Stomach (tissue), 9 donors: ENCODE data around the gene SULT2B1. TPM values are rescaled to one million over a fixed set of nuclear protein-coding genes. Genes with fewer than 3 reads are reported as not detected.

ENCODE experiments used
- DNase-seq, 2 donors: peaks; one replicate each; pipeline versions ENCODE4 v3.0.0 to v3.0.0-alpha.2; 2013 to 2019
- H3K27ac ChIP-seq, 5 donors: fragments of 200-600 bp in 4 of 5; sonication (generic) in 4 of 5; one replicate each; pipeline ENCODE4 v1.5.1; 2013 to 2019; ENCODE audit warnings: mild to moderate bottlenecking in 1 of 5, moderate library complexity in 1 of 5
- H3K27me3 ChIP-seq, 3 donors: fragments of 200-600 bp; sonication (generic); one replicate each; pipeline ENCODE4 v1.5.1; 2017 to 2019; ENCODE audit warnings: mixed run types in 1 of 3
- H3K36me3 ChIP-seq, 4 donors: fragments of 200-600 bp; sonication (generic); 1 replicate in 3 of 4; 2 replicates in 1 of 4; pipeline ENCODE4 v1.5.1; 2016 to 2019
- H3K4me1 ChIP-seq, 4 donors: fragments of 200-600 bp; sonication (generic); one replicate each; pipeline ENCODE4 v1.5.1; 2016 to 2019
- H3K4me3 ChIP-seq, 4 donors: fragments of 200-600 bp; sonication (generic) in 3 of 4; one replicate each; pipeline ENCODE4 v1.5.1; 2016 to 2019; ENCODE audit warnings: mild to moderate bottlenecking in 1 of 4
- H3K9me3 ChIP-seq, 4 donors: fragments of 200-600 bp; sonication (generic); one replicate each; pipeline ENCODE4 v1.5.1; 2016 to 2019
- EP300 ChIP-seq: sonication (generic); formaldehyde crosslinking; IDR thresholded peaks from one replicate; pipeline ENCODE4 v1.6.1; 2017; ENCODE audit warnings: antibody characterized with exemption
- POLR2A ChIP-seq, 4 donors: fragments of 450-650 bp; IDR thresholded peaks; one replicate each; pipeline ENCODE4 v1.6.1; 2016; ENCODE audit warnings: antibody characterized with exemption in 4 of 4, control low read depth in 2 of 4, mild to moderate bottlenecking in 1 of 4, moderate library complexity in 1 of 4
- POLR2AphosphoS5 ChIP-seq, 3 donors: sonication (generic); formaldehyde crosslinking; IDR thresholded peaks; one replicate each; pipeline ENCODE4 v1.6.1; 2016; ENCODE audit warnings: antibody characterized with exemption in 3 of 3
- WGBS, 5 donors: extraction: QIAGEN DNeasy Blood & Tissue Kit in 3 of 5; methylation state at CpG; one replicate each; pipeline versions ENCODE4 v1.1.5 to v1.1.7; 2013 to 2018; 5-methylcytosine and 5-hydroxymethylcytosine counted together
- intact Hi-C: fragments of 100-400 bp; cut with DNase I; formaldehyde crosslinking; loops from one replicate; pipeline ENCODE4 v1.15.1; 2023; ENCODE audit warnings: low total_unique reads
- polyA plus RNA-seq, 3 donors: library from polyadenylated mRNA; stranded (reverse); fragments of 200-250 nt; gene quantifications; one replicate each; pipeline ENCODE4 v1.2.3, GENCODE V29; 2013
- total RNA-seq, 5 donors: library from RNA; depleted of rRNA; stranded (reverse); fragments of >200 nt; gene quantifications; one replicate each; pipeline versions ENCODE4 v1.1.0 to v1.2.3, GENCODE V29; 2014 to 2016
- TF ChIP-seq, protein P1 (sequence below), 7 experiments: fragments of 450-650 bp in 4 of 7; fragments of 200-600 bp in 3 of 7; sonication (generic) in 3 of 7; IDR thresholded peaks; one replicate each; pipeline ENCODE4 v1.5.1; 2016 to 2019; ENCODE audit warnings: antibody characterized with exemption in 7 of 7, control low read depth in 2 of 7, mild to moderate bottlenecking in 1 of 7
- donor health status: healthy with polysubstance abuse.
- donor health status: Bipolar disorder and iron deficiency.
- donor health status: healthy.

The SULT2B1 gene
- total and polyA plus RNA-seq, 8 donors, result 2.0 to 46.8 (median 3.1) TPM; not detected in 3

- no peaks in the 10 kb centered on the region for H3K9me3 ChIP-seq
- H3K36me3 ChIP-seq, result no peaks in the 10 kb centered on the region
- intact Hi-C loops, result no loop called here
- no peak for DNase-seq
- TF ChIP-seq EP300, result no peak
- no peak for TF ChIP-seq POLR2AphosphoS5 (IDR thresholded peaks at IDR 0.05)
- TF ChIP-seq POLR2A (IDR thresholded peaks at IDR 0.05), result no peak
- TF ChIP-seq, protein P1, sequence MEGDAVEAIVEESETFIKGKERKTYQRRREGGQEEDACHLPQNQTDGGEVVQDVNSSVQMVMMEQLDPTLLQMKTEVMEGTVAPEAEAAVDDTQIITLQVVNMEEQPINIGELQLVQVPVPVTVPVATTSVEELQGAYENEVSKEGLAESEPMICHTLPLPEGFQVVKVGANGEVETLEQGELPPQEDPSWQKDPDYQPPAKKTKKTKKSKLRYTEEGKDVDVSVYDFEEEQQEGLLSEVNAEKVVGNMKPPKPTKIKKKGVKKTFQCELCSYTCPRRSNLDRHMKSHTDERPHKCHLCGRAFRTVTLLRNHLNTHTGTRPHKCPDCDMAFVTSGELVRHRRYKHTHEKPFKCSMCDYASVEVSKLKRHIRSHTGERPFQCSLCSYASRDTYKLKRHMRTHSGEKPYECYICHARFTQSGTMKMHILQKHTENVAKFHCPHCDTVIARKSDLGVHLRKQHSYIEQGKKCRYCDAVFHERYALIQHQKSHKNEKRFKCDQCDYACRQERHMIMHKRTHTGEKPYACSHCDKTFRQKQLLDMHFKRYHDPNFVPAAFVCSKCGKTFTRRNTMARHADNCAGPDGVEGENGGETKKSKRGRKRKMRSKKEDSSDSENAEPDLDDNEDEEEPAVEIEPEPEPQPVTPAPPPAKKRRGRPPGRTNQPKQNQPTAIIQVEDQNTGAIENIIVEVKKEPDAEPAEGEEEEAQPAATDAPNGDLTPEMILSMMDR (IDR thresholded peaks at IDR 0.05), result peak in 1 of 7 experiments; percentile 6
- peaks cover 0 to 25% (median 19%) of the 10 kb centered on the region in 4 donors for H3K4me1 ChIP-seq
- no peak overlapping the region for H3K4me3 ChIP-seq
- peaks cover 0 to 49% (median 0%) of the 10 kb centered on the region in 3 donors for H3K27me3 ChIP-seq
- WGBS, 5 donors, result 84 to 100% (median 91%) methylated on average over 1 of the region's 1 CpG
- no peak overlapping the region for H3K27ac ChIP-seq
These were observed 3.6 kb upstream of the SULT2B1 start for GRCh38 chr19:48548253-48548911.

- 62 to 78% (median 69%) methylated on average over 5 of the region's 5 CpGs for WGBS, 5 donors
- Histone ChIP-seq H3K9me3 (no peaks in the 10 kb centered on the region), H3K4me1 (peaks cover 5 to 30% (median 19%) of the 10 kb centered on the region in 4 donors), H3K27me3 (peaks cover 0 to 59% (median 0%) of the 10 kb centered on the region in 3 donors), H3K4me3 (no peak overlapping the region), H3K36me3 (no peaks in the 10 kb centered on the region), H3K27ac (no peak overlapping the region)
- TF ChIP-seq, protein P1 (IDR thresholded peaks at IDR 0.05), result no peak
- no peak for TF ChIP-seq EP300
- no peak for TF ChIP-seq POLR2AphosphoS5 (IDR thresholded peaks at IDR 0.05)
- no peak for TF ChIP-seq POLR2A (IDR thresholded peaks at IDR 0.05)
- intact Hi-C loops, result no loop called here
- no peak for DNase-seq
These were observed 2.6 kb upstream of the SULT2B1 start for GRCh38 chr19:48549380-48549779.

DNA sequence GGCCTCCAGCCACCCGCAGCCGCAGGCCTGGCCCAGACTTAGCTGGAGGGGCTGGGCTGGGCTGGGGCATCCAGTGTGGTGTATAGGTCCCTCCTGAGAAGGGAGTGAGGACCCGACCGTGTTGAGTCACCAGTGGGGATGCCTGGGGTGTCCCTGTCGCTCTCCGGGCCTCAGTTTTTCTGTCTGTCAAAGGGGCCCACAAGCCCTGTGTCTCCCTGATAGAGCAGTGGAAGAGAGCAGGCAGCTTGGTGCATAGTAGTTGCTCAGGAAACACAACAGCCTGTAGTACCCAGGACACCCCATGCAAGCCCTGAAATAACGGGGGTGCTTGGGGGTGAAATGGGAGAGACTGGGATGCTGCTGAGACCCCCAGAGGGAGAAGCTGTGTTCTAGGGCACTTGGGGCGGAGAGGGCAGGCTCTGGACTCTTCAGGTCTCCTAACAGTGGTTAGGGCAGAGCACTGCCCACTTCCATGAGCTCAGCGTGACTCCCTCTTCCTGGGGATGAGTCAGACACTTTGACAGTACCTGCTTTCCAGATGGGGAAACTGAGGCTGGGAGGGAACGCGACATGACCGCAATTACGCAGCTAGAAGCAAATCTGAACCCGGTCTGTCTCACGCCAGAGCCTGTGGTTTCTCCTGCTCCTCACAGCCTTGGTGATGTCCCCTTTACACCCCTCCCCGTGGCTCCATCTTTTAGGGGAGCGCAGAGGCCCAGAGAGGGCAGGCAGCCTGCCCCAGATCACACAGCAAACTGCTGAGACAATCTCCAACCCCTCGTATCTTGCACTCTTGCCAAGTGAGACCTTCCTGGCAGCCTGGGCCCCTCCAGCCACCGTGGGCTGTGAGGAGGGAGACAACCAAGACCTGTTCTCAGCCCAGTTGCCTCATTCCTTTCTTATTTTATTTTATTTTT lies 692 bp downstream of the SULT2B1 start:
- Histone ChIP-seq H3K4me1 (peaks cover 5 to 32% (median 19%) of the 10 kb centered on the region in 4 donors), H3K27ac (no peak overlapping the region), H3K27me3 (peaks cover 0 to 42% (median 0%) of the 10 kb centered on the region in 3 donors), H3K9me3 (no peaks in the 10 kb centered on the region), H3K36me3 (no peaks in the 10 kb centered on the region), H3K4me3 (peak overlapping the region in 2 of 4 donors; percentile 2 to 10)
- DNase-seq, result no peak
- 75 to 86% (median 81%) methylated on average over 18 to 19 of the region's 19 CpGs for WGBS, 5 donors
- TF ChIP-seq, protein P1 (IDR thresholded peaks at IDR 0.05), result no peak
- TF ChIP-seq POLR2AphosphoS5 (IDR thresholded peaks at IDR 0.05), result no peak
- TF ChIP-seq EP300, result no peak
- TF ChIP-seq POLR2A (IDR thresholded peaks at IDR 0.05), result no peak
- intact Hi-C loops, result no loop called here

GRCh38 chr19:48553676-48554384 lies 1.9 kb downstream of the SULT2B1 start:
- Histone ChIP-seq H3K27ac (peak overlapping the region in 1 of 5 donors; percentile 18), H3K9me3 (no peaks in the 10 kb centered on the region), H3K36me3 (no peaks in the 10 kb centered on the region), H3K4me3 (no peak overlapping the region), H3K27me3 (peaks cover 0 to 49% (median 0%) of the 10 kb centered on the region in 3 donors), H3K4me1 (peaks cover 5 to 41% (median 25%) of the 10 kb centered on the region in 4 donors)
- WGBS, 5 donors, result 14 to 33% (median 24%) methylated on average over 17 to 18 of the region's 18 CpGs
- intact Hi-C loops, result no loop called here
- DNase-seq, result peak; percentile 45 to 65
- TF ChIP-seq EP300, result no peak
- TF ChIP-seq POLR2AphosphoS5 (IDR thresholded peaks at IDR 0.05), result peak in 1 of 3 donors; percentile 19
